K562 (cell line): ENCODE data around the gene CASP6. TPM values are rescaled to one million over a fixed set of nuclear protein-coding genes. Genes with fewer than 3 reads are reported as not detected.

Source experiments
- CBX8 ChIP-seq: fragments of 200-600 bp; sonication (generic); IDR thresholded peaks from 2 replicates; pipeline ENCODE4 v1.6.1; 2012; ENCODE audit warnings: borderline replicate concordance, mixed run types, low read depth, mild to moderate bottlenecking, moderate library complexity, mixed read lengths, low read length, control low read depth, inconsistent platforms; ENCODE audit not compliant: poor library complexity, severe bottlenecking; ENCODE audit errors: extremely low read depth
- CLOCK ChIP-seq: fragments of 250-450 bp; sonication (Bioruptor Pico); IDR thresholded peaks from 2 replicates; pipeline ENCODE4 v1.4.0; 2020; ENCODE audit warnings: mild to moderate bottlenecking, moderate library complexity, borderline replicate concordance
- CXXC5 ChIP-seq: fragments of 250-450 bp; sonication (Bioruptor Pico); IDR thresholded peaks from 2 replicates; pipeline ENCODE4 v1.8.0; 2022; ENCODE audit warnings: inconsistent platforms, mild to moderate bottlenecking, moderate library complexity
- DDX20 ChIP-seq: fragments of 450-650 bp; IDR thresholded peaks from 2 replicates; pipeline ENCODE4 v1.6.1; 2016; ENCODE audit warnings: missing genetic modification characterization, low read depth, mild to moderate bottlenecking, missing compliant biosample characterization, moderate library complexity
- GATAD2A ChIP-seq: fragments of 450-650 bp; IDR thresholded peaks from 2 replicates; pipeline ENCODE4 v1.6.1; 2017
- HCFC1 ChIP-seq: IDR thresholded peaks from 2 replicates; pipeline ENCODE4 v1.6.1; 2012; ENCODE audit warnings: low read depth, low read length, improper control_type of control experiment
- HEY1 ChIP-seq: fragments of 250-450 bp; sonication (Bioruptor Pico); IDR thresholded peaks from 2 replicates; pipeline ENCODE4 v1.5.0; 2020; ENCODE audit warnings: mild to moderate bottlenecking, moderate library complexity, borderline replicate concordance
- KAT7 ChIP-seq: sonication (generic); formaldehyde crosslinking; IDR thresholded peaks from 2 replicates; pipeline ENCODE4 v1.8.0; 2022; ENCODE audit warnings: missing genetic modification reagents, mild to moderate bottlenecking, borderline replicate concordance
- KDM2B ChIP-seq: fragments of 250-450 bp; sonication (Bioruptor Pico); IDR thresholded peaks from 2 replicates; pipeline ENCODE4 v1.8.0; 2021; ENCODE audit warnings: mild to moderate bottlenecking, moderate library complexity
- MTA3 ChIP-seq: fragments of 450-650 bp; formaldehyde crosslinking; IDR thresholded peaks from 2 replicates; pipeline ENCODE4 v1.6.1; 2017; ENCODE audit warnings: mild to moderate bottlenecking, borderline replicate concordance
- PHTF2 ChIP-seq: fragments of 250-450 bp; sonication (Bioruptor Pico); IDR thresholded peaks from 2 replicates; pipeline ENCODE4 v1.5.0; 2021; ENCODE audit warnings: mild to moderate bottlenecking
- SOX6 ChIP-seq: fragments of 450-650 bp; IDR thresholded peaks from 2 replicates; pipeline ENCODE4 v1.6.1; 2014; ENCODE audit warnings: mild to moderate bottlenecking
- TGIF2 ChIP-seq: sonication (generic); formaldehyde crosslinking; IDR thresholded peaks from 2 replicates; pipeline ENCODE4 v1.8.1; 2022; ENCODE audit warnings: mild to moderate bottlenecking, missing genetic modification reagents, moderate library complexity
- YY1 ChIP-seq, 3 experiments: IDR thresholded peaks; 2 replicates each; pipeline ENCODE4 v1.6.1; 2011; ENCODE audit warnings: low read length in 2 of 3, mild to moderate bottlenecking in 2 of 3, moderate library complexity in 2 of 3, borderline replicate concordance in 1 of 3, control low read depth in 1 of 3, low read depth in 1 of 3; ENCODE audit not compliant: insufficient read depth in 3 of 3, insufficient replicate concordance in 2 of 3, control insufficient read depth in 1 of 3, insufficient read length in 1 of 3; ENCODE audit errors: extremely low read depth in 1 of 3
- ZBTB2 ChIP-seq: fragments of 450-650 bp; IDR thresholded peaks from 2 replicates; pipeline ENCODE4 v1.6.1; 2016; ENCODE audit warnings: antibody characterized with exemption
- ZKSCAN3 ChIP-seq: fragments of 250-450 bp; sonication (Bioruptor Pico); IDR thresholded peaks from 2 replicates; pipeline ENCODE4 v1.4.0; 2020
- ZNF134 ChIP-seq: fragments of 250-450 bp; sonication (Bioruptor Pico); conservative IDR thresholded peaks from 2 replicates; pipeline ENCODE4 v1.4.0; 2020
- ZNF589 ChIP-seq: fragments of 200-800 bp; sonication (Bioruptor generic); IDR thresholded peaks from 2 replicates; pipeline ENCODE4 v1.6.1; 2016; ENCODE audit warnings: low read depth, missing genetic modification characterization, missing compliant biosample characterization
- polyA plus RNA-seq, 8 experiments: library from polyadenylated mRNA; depleted of rRNA in 4 of 8; stranded (reverse) in 5 of 8; unstranded in 3 of 8; fragments of >200 nt; fragmentation: Nextera tagmentation in 2 of 8; fragmentation: Illumina TruSeq in 1 of 8; extraction: Ambion mirVana in 2 of 8; extraction: Trizol in 1 of 8; gene quantifications; 2 replicates each; pipeline versions ENCODE4 v1.2.1 to v1.2.3, GENCODE V29; 2011 to 2014; ENCODE audit warnings: inconsistent platforms in 1 of 8, missing spikeins in 1 of 8
- total RNA-seq, 7 experiments: library from RNA; depleted of rRNA in 6 of 7; stranded (reverse); fragments of >200 nt in 6 of 7; fragmentation: Illumina TruSeq in 2 of 7; extraction: Trizol in 2 of 7; gene quantifications; 2 replicates each; pipeline versions ENCODE4 v1.2.1 to v1.2.3, GENCODE V29; 2011 to 2021; ENCODE audit warnings: low replicate concordance in 1 of 7
- TF ChIP-seq, protein P1 (sequence below), 2 experiments: fragments of 150-350 bp in 1 of 2; IDR thresholded peaks; 2 replicates each; pipeline ENCODE4 v1.6.1; 2012 to 2016; ENCODE audit warnings: low read depth in 2 of 2, low read length in 2 of 2, mild to moderate bottlenecking in 1 of 2, moderate library complexity in 1 of 2

CASP6 gene
- total and polyA plus RNA-seq, 9 of the 15 experiments (the other 6 are each of a cell fraction or from before 2014, with no cell fraction given) = 20.8 to 72.7 (median 39.1) TPM

DNA sequence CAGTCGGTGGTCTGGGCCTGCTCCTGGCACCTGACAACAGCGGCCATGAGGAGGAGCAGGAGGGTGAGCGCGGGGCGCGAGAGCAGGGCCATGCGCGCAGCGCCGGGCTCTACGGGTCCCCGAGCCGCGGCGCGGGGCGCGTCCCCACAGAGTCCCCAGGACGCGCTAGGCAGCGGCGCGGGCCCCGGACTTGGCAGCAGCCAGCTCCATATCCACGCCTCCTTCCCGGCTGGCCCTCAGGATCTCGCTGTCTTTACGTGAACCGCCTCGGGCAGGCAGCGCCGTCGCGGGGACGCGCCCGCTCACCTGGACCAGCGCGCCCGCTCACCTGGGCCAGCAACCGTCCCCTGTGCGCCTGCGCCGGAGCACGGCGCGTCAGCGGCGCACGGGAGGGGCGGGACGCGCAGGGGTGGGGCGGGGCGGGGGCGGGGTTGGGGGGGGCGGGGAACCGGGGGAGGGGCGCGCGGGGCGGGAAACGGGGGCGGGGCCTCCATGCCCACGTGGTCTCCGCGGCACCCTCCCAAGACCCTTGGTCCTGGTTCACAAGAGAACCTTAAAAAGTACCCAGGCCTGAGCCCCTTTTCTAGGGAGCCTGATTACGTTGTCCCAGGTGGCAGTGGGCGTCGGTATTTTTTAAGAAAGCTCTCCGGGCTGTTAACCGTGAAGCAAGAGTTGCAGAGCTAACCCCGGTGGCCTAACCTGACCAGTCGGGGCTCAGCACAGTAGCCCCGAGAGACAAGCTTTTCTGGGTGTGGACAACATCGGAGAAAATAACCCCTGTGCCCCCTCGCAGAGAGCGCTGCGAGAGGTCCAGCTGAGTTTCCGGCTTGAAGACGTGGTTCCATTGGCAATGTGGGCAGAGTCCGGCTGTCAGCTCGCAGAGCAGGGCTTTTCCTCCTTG, 26.7 kb upstream of the CASP6 start, which contains the start of gene PLA2G12A (continued):
- TF ChIP-seq ZBTB2 (peak; percentile 16; the same call in 1 of the 2 replicates), MTA3 (peak; percentile 14; the same call in 1 of the 2 replicates), HEY1 (CRISPR knock-in tag) (no peak), CLOCK (no peak), KAT7 (CRISPR knock-in tag) (no peak), PHTF2 (CRISPR knock-in tag) (no peak), ZNF589 (no peak; the same call in 1 of the 2 replicates), CBX8 (no peak), CXXC5 (CRISPR knock-in tag) (peak; percentile 75), GATAD2A (no peak), TGIF2 (CRISPR knock-in tag) (no peak), YY1 (IDR thresholded peaks at IDR 0.05; ENCODE audit: borderline replicate concordance in 1 of 3, control insufficient read depth in 1 of 3, extremely low read depth in 1 of 3, insufficient read depth in 3 of 3, insufficient read length in 1 of 3, insufficient replicate concordance in 2 of 3, low read depth in 1 of 3, low read length in 2 of 3) (peak in 2 of 3 experiments; percentile 43 to 79), DDX20 (tag) (no peak), HCFC1 (no peak), KDM2B (CRISPR knock-in tag) (no peak), SOX6 (no peak), ZKSCAN3 (CRISPR knock-in tag) (no peak), ZNF134 (CRISPR knock-in tag) (no peak)
- TF ChIP-seq, protein P1, sequence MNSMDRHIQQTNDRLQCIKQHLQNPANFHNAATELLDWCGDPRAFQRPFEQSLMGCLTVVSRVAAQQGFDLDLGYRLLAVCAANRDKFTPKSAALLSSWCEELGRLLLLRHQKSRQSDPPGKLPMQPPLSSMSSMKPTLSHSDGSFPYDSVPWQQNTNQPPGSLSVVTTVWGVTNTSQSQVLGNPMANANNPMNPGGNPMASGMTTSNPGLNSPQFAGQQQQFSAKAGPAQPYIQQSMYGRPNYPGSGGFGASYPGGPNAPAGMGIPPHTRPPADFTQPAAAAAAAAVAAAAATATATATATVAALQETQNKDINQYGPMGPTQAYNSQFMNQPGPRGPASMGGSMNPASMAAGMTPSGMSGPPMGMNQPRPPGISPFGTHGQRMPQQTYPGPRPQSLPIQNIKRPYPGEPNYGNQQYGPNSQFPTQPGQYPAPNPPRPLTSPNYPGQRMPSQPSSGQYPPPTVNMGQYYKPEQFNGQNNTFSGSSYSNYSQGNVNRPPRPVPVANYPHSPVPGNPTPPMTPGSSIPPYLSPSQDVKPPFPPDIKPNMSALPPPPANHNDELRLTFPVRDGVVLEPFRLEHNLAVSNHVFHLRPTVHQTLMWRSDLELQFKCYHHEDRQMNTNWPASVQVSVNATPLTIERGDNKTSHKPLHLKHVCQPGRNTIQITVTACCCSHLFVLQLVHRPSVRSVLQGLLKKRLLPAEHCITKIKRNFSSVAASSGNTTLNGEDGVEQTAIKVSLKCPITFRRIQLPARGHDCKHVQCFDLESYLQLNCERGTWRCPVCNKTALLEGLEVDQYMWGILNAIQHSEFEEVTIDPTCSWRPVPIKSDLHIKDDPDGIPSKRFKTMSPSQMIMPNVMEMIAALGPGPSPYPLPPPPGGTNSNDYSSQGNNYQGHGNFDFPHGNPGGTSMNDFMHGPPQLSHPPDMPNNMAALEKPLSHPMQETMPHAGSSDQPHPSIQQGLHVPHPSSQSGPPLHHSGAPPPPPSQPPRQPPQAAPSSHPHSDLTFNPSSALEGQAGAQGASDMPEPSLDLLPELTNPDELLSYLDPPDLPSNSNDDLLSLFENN (IDR thresholded peaks at IDR 0.05; ENCODE audit: low read depth in 2 of 2, low read length in 2 of 2) = no peak
